Testis (tissue), 3 donors: ENCODE measurements around the gene WDR37. TPM values are rescaled to one million over a fixed set of nuclear protein-coding genes. Genes with fewer than 3 reads are reported as not detected.

Experiments used
- DNase-seq: peaks from one replicate; pipeline ENCODE4 v3.0.0-alpha.2; 2019
- H3K27ac ChIP-seq, 2 donors: fragments of 200-600 bp; sonication (generic); one replicate each; pipeline ENCODE4 v1.5.1; 2019
- H3K27me3 ChIP-seq: fragments of 200-600 bp; sonication (generic); one replicate; pipeline ENCODE4 v1.5.1; 2019
- H3K36me3 ChIP-seq: fragments of 200-600 bp; sonication (generic); one replicate; pipeline ENCODE4 v1.5.1; 2017; ENCODE audit warnings: low read depth; ENCODE audit errors: missing control alignments
- H3K4me1 ChIP-seq: fragments of 200-600 bp; sonication (generic); one replicate; pipeline ENCODE4 v1.5.1; 2019
- H3K4me3 ChIP-seq, 2 donors: fragments of 200-600 bp; sonication (generic); one replicate each; pipeline ENCODE4 v1.5.1; 2017 to 2019
- H3K9me3 ChIP-seq: fragments of 200-600 bp; sonication (generic); one replicate; pipeline ENCODE4 v1.5.1; 2017
- POLR2A ChIP-seq: fragments of 450-650 bp; IDR thresholded peaks from one replicate; pipeline ENCODE4 v1.6.1; 2017; ENCODE audit warnings: antibody characterized with exemption, mild to moderate bottlenecking, moderate library complexity
- WGBS, 2 donors: methylation state at CpG; one replicate each; pipeline ENCODE4 v1.1.5; 2018; 5-methylcytosine and 5-hydroxymethylcytosine counted together
- intact Hi-C: fragments of 100-400 bp; cut with DNase I; formaldehyde crosslinking; loops from one replicate; pipeline ENCODE4 v1.15.1; 2023; ENCODE audit warnings: low total_unique reads
- polyA plus RNA-seq: library from polyadenylated mRNA; stranded (reverse); fragments of 350-450 nt; fragmentation: Illumina TruSeq; extraction: RNeasy Lipid Tissue Mini Kit (QIAGEN cat#74804); gene quantifications from one replicate; pipeline ENCODE4 v1.2.3, GENCODE V29; 2014; ENCODE audit warnings: low read depth, low replicate concordance; ENCODE audit not compliant: insufficient read depth
- total RNA-seq, 2 donors: library from RNA; depleted of rRNA; stranded (reverse); fragments of >200 nt; gene quantifications; one replicate each; pipeline ENCODE4 v1.2.3, GENCODE V29; 2016
- TF ChIP-seq, protein P1 (sequence below), 3 experiments: fragments of 450-650 bp in 2 of 3; fragments of 200-600 bp in 1 of 3; sonication (generic) in 1 of 3; IDR thresholded peaks; one replicate each; pipeline ENCODE4 v1.5.1; 2016 to 2019; ENCODE audit warnings: antibody characterized with exemption in 3 of 3, mild to moderate bottlenecking in 2 of 3, moderate library complexity in 1 of 3

WDR37 gene
- total and polyA plus RNA-seq, 3 donors from 2014 or later = 29.3 to 46.9 (median 40.2) TPM

DNA sequence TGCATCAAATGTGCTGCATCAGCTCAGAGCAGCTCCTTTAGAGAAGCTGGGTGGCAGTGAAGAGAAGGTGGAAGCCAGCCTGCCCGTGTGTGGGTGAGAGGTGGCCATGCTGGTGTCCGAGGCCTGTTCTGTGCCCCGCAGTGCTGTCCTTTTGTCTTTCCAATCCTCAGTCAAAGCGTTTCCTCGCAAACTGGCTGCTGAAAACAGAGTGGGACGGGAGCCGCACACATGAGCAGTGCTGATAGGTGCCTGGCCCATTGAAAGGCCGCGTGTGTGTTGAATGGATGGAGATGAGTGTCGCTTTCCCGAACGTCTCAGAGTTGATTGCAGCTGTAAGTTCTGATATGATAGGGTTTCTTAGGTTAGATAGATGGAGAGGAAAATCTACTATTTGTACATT, 39.3 kb downstream of the WDR37 start:
- 88 to 93% methylated on average over 12 of the region's 12 CpGs for WGBS, 2 donors
- no peak for DNase-seq
- peaks cover 7% of the 10 kb centered on the region for H3K4me1 ChIP-seq
- TF ChIP-seq, protein P1, sequence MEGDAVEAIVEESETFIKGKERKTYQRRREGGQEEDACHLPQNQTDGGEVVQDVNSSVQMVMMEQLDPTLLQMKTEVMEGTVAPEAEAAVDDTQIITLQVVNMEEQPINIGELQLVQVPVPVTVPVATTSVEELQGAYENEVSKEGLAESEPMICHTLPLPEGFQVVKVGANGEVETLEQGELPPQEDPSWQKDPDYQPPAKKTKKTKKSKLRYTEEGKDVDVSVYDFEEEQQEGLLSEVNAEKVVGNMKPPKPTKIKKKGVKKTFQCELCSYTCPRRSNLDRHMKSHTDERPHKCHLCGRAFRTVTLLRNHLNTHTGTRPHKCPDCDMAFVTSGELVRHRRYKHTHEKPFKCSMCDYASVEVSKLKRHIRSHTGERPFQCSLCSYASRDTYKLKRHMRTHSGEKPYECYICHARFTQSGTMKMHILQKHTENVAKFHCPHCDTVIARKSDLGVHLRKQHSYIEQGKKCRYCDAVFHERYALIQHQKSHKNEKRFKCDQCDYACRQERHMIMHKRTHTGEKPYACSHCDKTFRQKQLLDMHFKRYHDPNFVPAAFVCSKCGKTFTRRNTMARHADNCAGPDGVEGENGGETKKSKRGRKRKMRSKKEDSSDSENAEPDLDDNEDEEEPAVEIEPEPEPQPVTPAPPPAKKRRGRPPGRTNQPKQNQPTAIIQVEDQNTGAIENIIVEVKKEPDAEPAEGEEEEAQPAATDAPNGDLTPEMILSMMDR (IDR thresholded peaks at IDR 0.05) = no peak
- no peak for TF ChIP-seq POLR2A
- no peaks in the 10 kb centered on the region for H3K27me3 ChIP-seq
- no peak overlapping the region for H3K4me3 ChIP-seq
- H3K27ac ChIP-seq = no peak overlapping the region
- no peaks in the 10 kb centered on the region for H3K9me3 ChIP-seq
- intact Hi-C loops = no loop called here
- H3K36me3 ChIP-seq = no peaks in the 10 kb centered on the region

DNA sequence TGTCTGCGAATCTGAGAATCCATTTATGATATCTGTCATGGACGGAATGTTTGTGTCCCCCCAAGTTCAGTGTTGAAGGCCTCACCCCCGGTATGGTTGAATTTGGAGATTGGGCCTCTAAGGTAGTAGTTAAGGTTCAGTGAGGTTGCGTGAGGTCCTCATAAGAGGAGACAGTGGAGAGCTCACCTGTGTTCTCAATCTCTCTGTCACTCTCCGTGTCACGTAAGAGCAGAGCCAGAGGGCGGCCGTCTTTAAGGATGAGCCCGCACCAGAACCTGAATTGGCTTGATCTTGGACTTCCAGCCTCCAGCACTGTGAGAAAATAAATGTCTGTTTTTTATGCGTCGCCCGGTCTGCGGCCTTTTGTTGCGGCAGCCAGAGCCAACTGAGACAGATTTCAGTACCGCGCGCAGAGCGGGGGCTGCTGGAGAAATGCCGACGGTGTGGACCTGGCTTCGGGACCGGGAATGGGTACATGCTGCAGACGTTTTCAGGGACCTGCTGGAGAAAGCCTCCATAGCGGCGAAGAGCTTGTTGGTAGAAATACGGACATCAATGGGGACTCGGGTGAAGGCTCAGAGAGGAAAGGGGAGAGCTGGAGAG, 40.2 kb downstream of the WDR37 start:
- 92 to 97% methylated on average over 26 to 27 of the region's 27 CpGs for WGBS, 2 donors
- H3K9me3 ChIP-seq = no peaks in the 10 kb centered on the region
- no peaks in the 10 kb centered on the region for H3K27me3 ChIP-seq
- H3K27ac ChIP-seq = no peak overlapping the region
- H3K36me3 ChIP-seq = no peaks in the 10 kb centered on the region
- intact Hi-C loops = no loop called here
- no peak for DNase-seq
- H3K4me1 ChIP-seq = peaks cover 7% of the 10 kb centered on the region
- no peak overlapping the region for H3K4me3 ChIP-seq
- TF ChIP-seq, protein P1 (IDR thresholded peaks at IDR 0.05) = no peak
- TF ChIP-seq POLR2A = no peak

DNA sequence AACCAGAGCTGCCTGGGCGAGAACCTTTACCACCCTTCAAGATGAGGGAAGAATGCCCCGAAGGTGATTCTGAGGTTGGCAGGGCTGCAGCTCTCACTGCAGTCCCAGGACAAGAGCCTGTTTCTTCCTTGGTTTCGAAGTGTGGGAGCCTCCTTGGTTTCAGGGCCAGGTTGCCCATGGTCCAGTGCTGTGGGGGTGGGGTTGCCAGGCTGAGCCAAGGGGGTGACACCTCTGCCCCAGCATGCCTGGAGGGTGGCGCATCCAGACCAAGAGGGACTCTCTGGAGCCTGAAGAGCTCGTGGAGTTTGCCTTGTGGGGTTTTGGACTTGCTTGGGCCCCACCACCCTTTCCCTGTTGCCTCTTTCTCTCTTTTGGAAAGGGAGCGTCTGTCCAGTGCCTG, 41.3 kb downstream of the WDR37 start:
- no peak overlapping the region for H3K27ac ChIP-seq
- H3K36me3 ChIP-seq = no peaks in the 10 kb centered on the region
- TF ChIP-seq, protein P1 (IDR thresholded peaks at IDR 0.05) = no peak
- TF ChIP-seq POLR2A = no peak
- H3K4me1 ChIP-seq = peaks cover 7% of the 10 kb centered on the region
- H3K27me3 ChIP-seq = no peaks in the 10 kb centered on the region
- no peak overlapping the region for H3K4me3 ChIP-seq
- 94 to 95% methylated on average over 3 to 6 of the region's 6 CpGs for WGBS, 2 donors
- intact Hi-C loops = no loop called here
- DNase-seq = no peak
- no peaks in the 10 kb centered on the region for H3K9me3 ChIP-seq

DNA sequence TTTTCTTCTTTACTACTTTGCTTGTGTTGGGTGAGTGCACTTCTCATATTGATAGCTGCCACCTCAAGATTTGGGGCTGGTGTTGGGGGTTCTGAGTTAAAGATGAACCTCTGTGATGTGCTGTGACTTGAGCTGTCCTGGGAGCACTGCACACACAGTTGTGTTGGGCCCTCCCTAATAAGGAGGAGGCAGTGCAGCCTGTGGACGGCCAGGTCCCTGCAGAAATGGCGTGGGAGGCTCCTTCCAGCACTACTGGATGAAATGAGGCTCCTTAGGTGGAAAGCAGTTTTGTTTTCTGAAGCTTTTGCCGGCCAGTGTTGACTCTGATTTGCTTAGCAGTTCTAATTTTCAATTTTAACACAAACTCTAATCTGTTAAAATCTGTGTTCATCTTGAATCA, 44.0 kb downstream of the WDR37 start:
- Histone ChIP-seq H3K27ac (no peak overlapping the region), H3K27me3 (no peaks in the 10 kb centered on the region), H3K9me3 (no peaks in the 10 kb centered on the region), H3K4me3 (no peak overlapping the region), H3K36me3 (no peaks in the 10 kb centered on the region), H3K4me1 (peaks cover 7% of the 10 kb centered on the region)
- TF ChIP-seq POLR2A = no peak
- TF ChIP-seq, protein P1 (IDR thresholded peaks at IDR 0.05) = no peak
- 44 to 65% methylated on average over 3 of the region's 3 CpGs for WGBS, 2 donors
- intact Hi-C loops = no loop called here
- peak; percentile 51 for DNase-seq

DNA sequence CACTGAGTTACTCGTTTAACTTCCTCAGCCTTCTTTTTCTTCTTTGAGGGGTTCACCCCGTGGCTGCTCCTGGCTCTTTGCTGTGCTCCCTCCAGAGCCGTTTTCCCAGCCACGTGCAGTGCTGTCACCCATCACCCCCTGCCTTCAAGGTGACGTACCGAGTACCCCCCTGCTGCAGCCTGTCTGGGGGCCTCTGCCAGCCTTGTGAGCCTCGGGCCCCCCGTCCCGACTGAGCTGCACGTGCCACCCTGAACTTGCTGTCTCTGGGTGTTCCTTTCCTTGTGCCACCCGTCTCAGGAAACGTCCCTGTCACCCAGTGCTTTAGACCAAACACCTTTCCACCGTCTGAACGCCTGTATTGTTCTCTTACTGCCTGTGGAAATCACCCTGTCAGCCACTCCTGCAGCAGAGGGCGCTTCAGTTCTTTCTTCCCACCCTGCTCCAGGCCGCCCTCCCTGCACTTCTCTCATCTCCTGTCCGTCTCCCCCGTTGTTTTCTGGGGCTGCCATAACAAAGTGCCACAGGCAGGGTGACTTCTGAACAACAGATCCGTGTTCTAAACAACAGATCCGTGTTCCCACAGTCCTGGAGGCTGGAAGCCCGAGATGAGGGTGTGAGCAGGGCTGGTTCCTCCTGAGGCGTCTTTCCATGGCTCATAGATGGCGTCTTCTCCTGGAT, 44.6 kb downstream of the WDR37 start:
- WGBS, 2 donors = 87 to 88% methylated on average over 23 of the region's 23 CpGs
- H3K4me1 ChIP-seq = peaks cover 7% of the 10 kb centered on the region
- no peak for DNase-seq
- H3K9me3 ChIP-seq = no peaks in the 10 kb centered on the region
- H3K27me3 ChIP-seq = no peaks in the 10 kb centered on the region
- no peaks in the 10 kb centered on the region for H3K36me3 ChIP-seq
- no peak overlapping the region for H3K27ac ChIP-seq
- intact Hi-C loops = no loop called here
- TF ChIP-seq POLR2A = no peak
- TF ChIP-seq, protein P1 (IDR thresholded peaks at IDR 0.05) = no peak
- H3K4me3 ChIP-seq = no peak overlapping the region
